HuH-7 (cell line): ENCODE data around the gene PIGV.
"Not testable (repeated sequence)": the region's sequence is repeated elsewhere in the genome, so short reads cannot be mapped to it uniquely, and the experiment has no call there.

ENCODE experiments used
- DNase-seq: peaks from one replicate; pipeline ENCODE4 v3.0.0; 2011; ENCODE audit warnings: low spot score

The PIGV gene

GRCh38 chr1:26832249-26832960 is 44.7 kb downstream of the PIGV start:
- no peak for DNase-seq

- no peak for DNase-seq
Measured at GRCh38 chr1:26833432-26834405, 46.0 kb downstream of the PIGV start.

- DNase-seq, result not testable (repeated sequence)
Measured at GRCh38 chr1:26837665-26838064, 49.9 kb downstream of the PIGV start.

GRCh38 chr1:26838474-26839338 is 51.0 kb downstream of the PIGV start:
- no peak for DNase-seq

GRCh38 chr1:26839339-26839722 is 51.6 kb downstream of the PIGV start:
- no peak for DNase-seq

GRCh38 chr1:26839779-26840178 is 52.0 kb downstream of the PIGV start:
- no peak for DNase-seq

GRCh38 chr1:26844424-26845196 is 56.9 kb downstream of the PIGV start:
- no peak for DNase-seq

- DNase-seq, result not testable (repeated sequence)
Measured at GRCh38 chr1:26847826-26848225, 60.1 kb downstream of the PIGV start.
